ENCODE results near the gene REM1.

GRCh38 chr20:31490752-31491151, 15.7 kb downstream of the REM1 start:
- no peak for TF ChIP-seq GATA2 (IDR thresholded peaks at IDR 0.05; ENCODE audit: low read depth, low read length)
- TF ChIP-seq GATA3 (IDR thresholded peaks at IDR 0.05; ENCODE audit: low read depth, low read length): no peak

All from SH-SY5Y (cell line).